ENCODE results near the gene SLC30A3.

Gene SLC30A3

DNA sequence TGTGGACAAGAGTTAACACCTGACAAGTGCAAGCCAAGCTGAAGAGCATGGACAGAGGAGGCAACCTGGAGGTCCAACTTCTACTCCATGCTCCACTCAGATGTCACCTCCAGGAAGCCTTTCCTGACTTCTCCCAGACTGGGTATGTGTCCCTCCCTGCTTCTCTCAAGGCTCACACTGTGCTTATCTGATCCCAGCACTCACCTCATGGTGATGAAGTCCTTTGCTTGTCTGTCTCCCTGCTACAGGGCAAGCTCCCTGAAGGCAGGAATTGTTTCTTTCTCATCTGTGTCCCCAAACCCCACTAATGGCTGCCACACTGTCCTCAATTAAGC is 2.7 kb upstream of the SLC30A3 start:
- DNase-seq (ENCODE audit: low read depth), result no peak
- no peak overlapping the region for H3K4me3 ChIP-seq (ENCODE audit: low read depth, low read length)
- TF ChIP-seq, protein P1, sequence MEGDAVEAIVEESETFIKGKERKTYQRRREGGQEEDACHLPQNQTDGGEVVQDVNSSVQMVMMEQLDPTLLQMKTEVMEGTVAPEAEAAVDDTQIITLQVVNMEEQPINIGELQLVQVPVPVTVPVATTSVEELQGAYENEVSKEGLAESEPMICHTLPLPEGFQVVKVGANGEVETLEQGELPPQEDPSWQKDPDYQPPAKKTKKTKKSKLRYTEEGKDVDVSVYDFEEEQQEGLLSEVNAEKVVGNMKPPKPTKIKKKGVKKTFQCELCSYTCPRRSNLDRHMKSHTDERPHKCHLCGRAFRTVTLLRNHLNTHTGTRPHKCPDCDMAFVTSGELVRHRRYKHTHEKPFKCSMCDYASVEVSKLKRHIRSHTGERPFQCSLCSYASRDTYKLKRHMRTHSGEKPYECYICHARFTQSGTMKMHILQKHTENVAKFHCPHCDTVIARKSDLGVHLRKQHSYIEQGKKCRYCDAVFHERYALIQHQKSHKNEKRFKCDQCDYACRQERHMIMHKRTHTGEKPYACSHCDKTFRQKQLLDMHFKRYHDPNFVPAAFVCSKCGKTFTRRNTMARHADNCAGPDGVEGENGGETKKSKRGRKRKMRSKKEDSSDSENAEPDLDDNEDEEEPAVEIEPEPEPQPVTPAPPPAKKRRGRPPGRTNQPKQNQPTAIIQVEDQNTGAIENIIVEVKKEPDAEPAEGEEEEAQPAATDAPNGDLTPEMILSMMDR (IDR thresholded peaks at IDR 0.05; ENCODE audit: insufficient read depth, low read depth, low read length, missing control alignments), result no peak

DNA sequence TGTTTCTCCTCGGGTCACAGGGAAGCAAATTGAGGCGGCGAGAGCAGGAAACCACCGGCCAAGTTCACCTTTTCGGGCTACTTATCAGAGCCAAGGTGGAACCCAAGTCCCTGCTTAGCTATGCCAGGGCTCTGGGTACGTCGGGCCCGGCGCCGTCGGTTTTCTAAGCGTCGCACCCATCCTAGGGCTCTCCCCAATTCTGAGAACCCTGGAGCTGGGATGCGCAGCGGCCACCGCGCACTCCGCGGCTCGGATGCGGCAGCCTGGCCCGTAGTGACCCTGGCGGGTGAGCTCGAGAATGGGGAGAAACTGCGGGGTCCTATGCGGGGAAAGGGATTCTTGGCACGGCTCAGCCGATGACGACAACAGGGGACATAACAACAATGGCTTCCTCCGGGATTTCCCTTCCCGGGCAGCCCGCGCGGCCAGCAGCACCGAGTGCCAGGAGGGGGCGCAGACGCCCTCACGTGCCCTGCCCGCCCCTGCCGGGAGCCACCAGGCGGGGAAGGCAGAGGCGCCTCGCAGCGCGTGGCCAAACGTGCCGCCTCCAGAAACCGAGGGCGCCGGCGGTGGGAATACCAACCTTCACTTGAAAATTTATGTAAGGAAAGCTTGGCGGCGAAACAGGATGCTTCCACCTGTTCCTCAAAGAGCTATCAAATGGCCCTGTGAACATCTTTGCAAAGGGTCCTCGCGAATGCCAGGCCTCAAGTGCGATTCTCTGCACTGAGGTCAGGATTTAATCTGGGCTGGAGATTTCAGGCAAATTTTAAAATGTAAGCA is 2.1 kb upstream of the SLC30A3 start:
- DNase-seq (ENCODE audit: low read depth), result peak; percentile 74
- TF ChIP-seq, protein P1 (IDR thresholded peaks at IDR 0.05; ENCODE audit: insufficient read depth, low read depth, low read length, missing control alignments), result peak; percentile 66
- H3K4me3 ChIP-seq (ENCODE audit: low read depth, low read length), result peak overlapping the region; percentile 58

DNA sequence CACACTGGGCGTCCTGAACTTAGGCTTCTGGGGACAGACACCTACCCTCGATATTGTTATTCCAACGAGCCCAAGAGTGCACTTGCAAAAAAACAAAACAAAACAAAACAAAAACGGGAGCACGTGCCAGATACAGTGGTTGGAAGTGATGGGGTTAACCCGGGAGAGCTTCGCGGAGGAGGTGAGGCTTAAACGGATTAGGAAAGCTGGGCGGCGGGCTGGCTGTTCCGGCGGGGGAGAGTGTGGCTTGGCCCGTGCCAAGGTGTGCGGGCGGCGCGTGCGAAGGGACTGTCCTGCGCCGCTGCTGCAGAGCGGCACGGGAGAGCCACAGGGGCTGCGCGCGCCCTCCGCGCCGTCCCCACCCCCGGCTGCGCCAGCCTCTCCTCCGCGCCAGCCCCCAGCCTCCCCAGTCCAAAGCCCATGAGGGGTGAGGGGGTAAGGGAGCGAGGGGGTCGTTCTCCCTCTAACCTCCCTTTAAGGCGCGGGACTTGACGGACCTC is 1.5 kb upstream of the SLC30A3 start:
- TF ChIP-seq, protein P1 (IDR thresholded peaks at IDR 0.05; ENCODE audit: insufficient read depth, low read depth, low read length, missing control alignments), result no peak
- peak overlapping the region; percentile 58 for H3K4me3 ChIP-seq (ENCODE audit: low read depth, low read length)
- no peak for DNase-seq (ENCODE audit: low read depth)

DNA sequence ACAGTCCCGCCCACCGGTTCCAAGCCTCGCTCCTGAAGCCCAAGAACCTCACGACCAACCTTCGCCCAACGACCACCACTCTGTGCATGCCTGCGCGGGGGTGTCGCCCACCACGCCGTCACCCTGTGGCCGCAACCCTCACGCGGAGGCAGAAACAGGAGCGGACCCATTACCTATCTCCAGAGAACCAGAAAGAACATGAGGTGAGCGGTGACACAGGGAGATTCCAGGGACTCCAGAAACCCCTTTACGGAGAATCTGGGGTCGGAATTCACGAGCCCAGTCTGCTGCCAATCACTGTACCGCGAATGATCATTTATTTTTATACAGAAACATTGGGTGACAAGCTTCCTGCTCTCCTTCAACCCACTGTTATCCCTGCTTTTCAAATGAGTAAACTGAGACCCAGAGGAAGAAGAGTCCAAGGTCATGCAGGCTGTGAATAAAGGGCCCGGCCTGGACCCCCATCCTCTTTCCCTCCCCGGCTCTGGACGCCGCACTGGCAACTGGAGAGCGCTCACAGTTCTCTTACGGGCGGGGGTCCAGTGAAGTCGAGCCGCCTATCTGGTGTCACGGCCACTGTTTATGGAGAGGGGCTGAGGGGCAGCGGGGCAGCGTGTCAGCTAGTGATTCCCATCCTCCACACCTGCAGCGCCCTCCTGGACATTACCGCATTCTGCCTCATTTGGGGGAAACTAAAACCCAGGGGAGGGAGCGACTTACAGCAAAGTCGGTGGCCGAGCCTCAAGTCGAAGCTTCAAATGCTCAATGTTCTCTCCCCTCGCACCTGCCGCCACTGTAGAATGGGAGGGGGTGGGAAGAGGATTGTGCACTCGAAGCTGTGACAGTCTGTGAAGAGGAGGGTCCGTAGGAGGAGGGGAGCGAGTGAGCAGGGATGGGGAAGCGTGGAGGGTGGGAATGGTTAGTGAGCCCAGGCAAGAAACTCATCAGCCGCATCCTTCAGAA is 723 bp upstream of the SLC30A3 start:
- H3K4me3 ChIP-seq (ENCODE audit: low read depth, low read length), result peak overlapping the region; percentile 50
- TF ChIP-seq, protein P1 (IDR thresholded peaks at IDR 0.05; ENCODE audit: insufficient read depth, low read depth, low read length, missing control alignments), result no peak
- no peak for DNase-seq (ENCODE audit: low read depth)

DNA sequence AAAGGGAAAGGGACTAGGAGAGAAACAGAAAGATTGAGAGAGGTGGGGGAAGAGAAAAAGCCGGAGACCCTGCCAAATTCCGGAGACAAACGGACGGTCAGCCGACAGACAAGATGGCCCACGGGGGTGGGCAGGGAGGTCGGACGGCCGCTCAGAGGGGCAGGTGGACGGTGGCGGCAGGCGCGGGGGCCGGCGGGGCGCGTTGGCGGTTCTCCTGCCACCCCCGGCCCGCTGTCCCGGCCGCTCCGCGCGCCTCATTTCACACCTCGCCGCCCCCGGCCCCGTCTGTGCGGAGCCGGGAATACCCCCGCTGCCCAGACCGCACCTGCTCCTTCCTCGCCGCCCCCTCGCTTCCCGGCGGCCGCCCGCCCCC is 935 bp downstream of the SLC30A3 start:
- TF ChIP-seq, protein P1 (IDR thresholded peaks at IDR 0.05; ENCODE audit: insufficient read depth, low read depth, low read length, missing control alignments), result no peak
- no peak for DNase-seq (ENCODE audit: low read depth)
- H3K4me3 ChIP-seq (ENCODE audit: low read depth, low read length), result no peak overlapping the region

DNA sequence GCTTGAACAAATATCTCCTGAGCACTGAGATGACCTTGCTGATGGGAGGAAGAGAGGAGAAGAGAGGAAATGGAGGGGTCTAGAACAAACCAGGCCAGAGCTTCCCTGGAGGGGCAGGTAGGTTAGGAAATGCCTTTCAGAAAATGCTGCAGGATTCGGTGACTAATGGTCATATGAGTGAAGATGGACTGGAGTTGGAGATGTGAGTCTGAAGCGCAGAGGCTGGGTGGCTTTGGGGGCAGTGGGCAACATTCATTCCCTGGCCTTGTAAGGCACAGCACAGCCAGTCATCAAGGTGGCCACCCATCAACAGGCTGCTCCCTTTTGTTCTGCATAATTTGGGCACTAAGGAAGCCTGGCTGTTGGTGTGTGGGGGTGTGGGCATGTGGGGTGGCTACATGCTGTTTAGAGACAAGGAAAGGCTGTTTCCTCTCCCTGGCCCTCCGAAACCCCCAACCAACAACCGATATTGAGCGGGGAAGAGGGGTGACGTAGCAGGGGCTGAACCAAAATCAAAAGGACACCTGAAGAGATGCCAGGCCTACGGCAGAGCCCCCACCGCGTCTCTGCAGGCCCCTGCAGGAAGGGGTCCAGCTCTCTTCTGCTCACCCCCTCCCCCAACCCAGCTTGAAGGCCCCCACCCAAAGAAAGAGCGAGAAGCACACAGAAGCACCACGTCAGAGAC is 1.5 kb downstream of the SLC30A3 start:
- TF ChIP-seq, protein P1 (IDR thresholded peaks at IDR 0.05; ENCODE audit: insufficient read depth, low read depth, low read length, missing control alignments), result no peak
- DNase-seq (ENCODE audit: low read depth), result no peak
- H3K4me3 ChIP-seq (ENCODE audit: low read depth, low read length), result no peak overlapping the region
